ENCODE measurements around the gene DIPK1B. TPM values are rescaled to one million over a fixed set of nuclear protein-coding genes. Genes with fewer than 3 reads are reported as not detected.

Gene DIPK1B
- polyA plus RNA-seq, 1 of the 3 experiments (the other 2 are of a cell fraction) = 24.5 TPM

- ChIA-PET POLR2A (no interaction called here), CTCF (interaction anchor here (0.8 to 3.6 kb wide), 14 partner anchors 9 to 181 kb away, joined by 3 to 19 read pairs (median 4); no protein-coding TSS in a partner anchor)
- Histone ChIP-seq H3K4me3 (ENCODE audit: low read depth in 2 of 2, low read length in 1 of 2) (peak overlapping the region; percentile 39 to 56), H3K9me3 (no peaks in the 10 kb centered on the region), H3K27me3 (ENCODE audit: insufficient read depth) (no peaks in the 10 kb centered on the region), H2AFZ (ENCODE audit: low read depth) (no peak overlapping the region), H3K9me2 (no peaks in the 10 kb centered on the region), H3K79me2 (ENCODE audit: insufficient read depth) (no peaks in the 10 kb centered on the region), H3K27ac (ENCODE audit: low read depth in 2 of 2, low read length in 1 of 2) (no peak overlapping the region; a peak in 1 of 4 replicates), H3K36me3 (replicated peaks in 1 of 2; ENCODE audit: control insufficient read depth in 1 of 2, insufficient read depth in 2 of 2, low read length in 1 of 2) (no peaks in the 10 kb centered on the region), H3K4me1 (ENCODE audit: control insufficient read depth in 1 of 2, insufficient read depth in 2 of 2, low read depth in 1 of 2, low read length in 1 of 2) (peaks cover 0 to 24% of the 10 kb centered on the region in 2 experiments; a peak in 1 of 4 replicates), H3F3A (replicated peaks; ENCODE audit: insufficient read depth) (no peaks in the 10 kb centered on the region), H3K4me2 (peak overlapping the region; percentile 66), H3K9ac (no peak overlapping the region), H4K20me1 (ENCODE audit: insufficient read depth) (no peaks in the 10 kb centered on the region)
- no peak for DNase-seq
- TF ChIP-seq, protein P1, sequence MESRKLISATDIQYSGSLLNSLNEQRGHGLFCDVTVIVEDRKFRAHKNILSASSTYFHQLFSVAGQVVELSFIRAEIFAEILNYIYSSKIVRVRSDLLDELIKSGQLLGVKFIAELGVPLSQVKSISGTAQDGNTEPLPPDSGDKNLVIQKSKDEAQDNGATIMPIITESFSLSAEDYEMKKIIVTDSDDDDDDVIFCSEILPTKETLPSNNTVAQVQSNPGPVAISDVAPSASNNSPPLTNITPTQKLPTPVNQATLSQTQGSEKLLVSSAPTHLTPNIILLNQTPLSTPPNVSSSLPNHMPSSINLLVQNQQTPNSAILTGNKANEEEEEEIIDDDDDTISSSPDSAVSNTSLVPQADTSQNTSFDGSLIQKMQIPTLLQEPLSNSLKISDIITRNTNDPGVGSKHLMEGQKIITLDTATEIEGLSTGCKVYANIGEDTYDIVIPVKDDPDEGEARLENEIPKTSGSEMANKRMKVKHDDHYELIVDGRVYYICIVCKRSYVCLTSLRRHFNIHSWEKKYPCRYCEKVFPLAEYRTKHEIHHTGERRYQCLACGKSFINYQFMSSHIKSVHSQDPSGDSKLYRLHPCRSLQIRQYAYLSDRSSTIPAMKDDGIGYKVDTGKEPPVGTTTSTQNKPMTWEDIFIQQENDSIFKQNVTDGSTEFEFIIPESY (IDR thresholded peaks at IDR 0.05; ENCODE audit: borderline replicate concordance, low read depth) = no peak
- TF ChIP-seq SIN3A (IDR thresholded peaks at IDR 0.05; ENCODE audit: borderline replicate concordance, low read depth, low read length) (no peak), GATA2 (CRISPR knock-in tag; IDR thresholded peaks at IDR 0.05) (no peak), RAD21 (IDR thresholded peaks at IDR 0.05; ENCODE audit: low read length) (no peak), RCOR1 (IDR thresholded peaks at IDR 0.05; ENCODE audit: low read length) (no peak), NRF1 (IDR thresholded peaks at IDR 0.05; ENCODE audit: low read depth, low read length) (no peak), TAF1 (IDR thresholded peaks at IDR 0.05; ENCODE audit: borderline replicate concordance, low read depth, low read length) (no peak), NFIC (IDR thresholded peaks at IDR 0.05; ENCODE audit: borderline replicate concordance) (no peak), CHD2 (IDR thresholded peaks at IDR 0.05; ENCODE audit: low read length, partially characterized antibody) (no peak), TEAD4 (IDR thresholded peaks at IDR 0.05; ENCODE audit: borderline replicate concordance, insufficient read depth) (no peak), GABPA (IDR thresholded peaks at IDR 0.05; ENCODE audit: low read depth) (no peak), RXRA (IDR thresholded peaks at IDR 0.05; ENCODE audit: borderline replicate concordance, low read depth) (no peak), IRF3 (IDR thresholded peaks at IDR 0.05; ENCODE audit: low read depth, low read length) (no peak), POLR2AphosphoS5 (IDR thresholded peaks at IDR 0.05; ENCODE audit: low read depth, low read length) (no peak)
- TF ChIP-seq, protein P2, sequence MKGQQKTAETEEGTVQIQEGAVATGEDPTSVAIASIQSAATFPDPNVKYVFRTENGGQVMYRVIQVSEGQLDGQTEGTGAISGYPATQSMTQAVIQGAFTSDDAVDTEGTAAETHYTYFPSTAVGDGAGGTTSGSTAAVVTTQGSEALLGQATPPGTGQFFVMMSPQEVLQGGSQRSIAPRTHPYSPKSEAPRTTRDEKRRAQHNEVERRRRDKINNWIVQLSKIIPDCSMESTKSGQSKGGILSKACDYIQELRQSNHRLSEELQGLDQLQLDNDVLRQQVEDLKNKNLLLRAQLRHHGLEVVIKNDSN (IDR thresholded peaks at IDR 0.05; ENCODE audit: borderline replicate concordance, low read depth) = no peak
- TF ChIP-seq, protein P3, sequence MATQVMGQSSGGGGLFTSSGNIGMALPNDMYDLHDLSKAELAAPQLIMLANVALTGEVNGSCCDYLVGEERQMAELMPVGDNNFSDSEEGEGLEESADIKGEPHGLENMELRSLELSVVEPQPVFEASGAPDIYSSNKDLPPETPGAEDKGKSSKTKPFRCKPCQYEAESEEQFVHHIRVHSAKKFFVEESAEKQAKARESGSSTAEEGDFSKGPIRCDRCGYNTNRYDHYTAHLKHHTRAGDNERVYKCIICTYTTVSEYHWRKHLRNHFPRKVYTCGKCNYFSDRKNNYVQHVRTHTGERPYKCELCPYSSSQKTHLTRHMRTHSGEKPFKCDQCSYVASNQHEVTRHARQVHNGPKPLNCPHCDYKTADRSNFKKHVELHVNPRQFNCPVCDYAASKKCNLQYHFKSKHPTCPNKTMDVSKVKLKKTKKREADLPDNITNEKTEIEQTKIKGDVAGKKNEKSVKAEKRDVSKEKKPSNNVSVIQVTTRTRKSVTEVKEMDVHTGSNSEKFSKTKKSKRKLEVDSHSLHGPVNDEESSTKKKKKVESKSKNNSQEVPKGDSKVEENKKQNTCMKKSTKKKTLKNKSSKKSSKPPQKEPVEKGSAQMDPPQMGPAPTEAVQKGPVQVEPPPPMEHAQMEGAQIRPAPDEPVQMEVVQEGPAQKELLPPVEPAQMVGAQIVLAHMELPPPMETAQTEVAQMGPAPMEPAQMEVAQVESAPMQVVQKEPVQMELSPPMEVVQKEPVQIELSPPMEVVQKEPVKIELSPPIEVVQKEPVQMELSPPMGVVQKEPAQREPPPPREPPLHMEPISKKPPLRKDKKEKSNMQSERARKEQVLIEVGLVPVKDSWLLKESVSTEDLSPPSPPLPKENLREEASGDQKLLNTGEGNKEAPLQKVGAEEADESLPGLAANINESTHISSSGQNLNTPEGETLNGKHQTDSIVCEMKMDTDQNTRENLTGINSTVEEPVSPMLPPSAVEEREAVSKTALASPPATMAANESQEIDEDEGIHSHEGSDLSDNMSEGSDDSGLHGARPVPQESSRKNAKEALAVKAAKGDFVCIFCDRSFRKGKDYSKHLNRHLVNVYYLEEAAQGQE (IDR thresholded peaks at IDR 0.05; ENCODE audit: low read depth, low read length) = no peak
- TF ChIP-seq, protein P4, sequence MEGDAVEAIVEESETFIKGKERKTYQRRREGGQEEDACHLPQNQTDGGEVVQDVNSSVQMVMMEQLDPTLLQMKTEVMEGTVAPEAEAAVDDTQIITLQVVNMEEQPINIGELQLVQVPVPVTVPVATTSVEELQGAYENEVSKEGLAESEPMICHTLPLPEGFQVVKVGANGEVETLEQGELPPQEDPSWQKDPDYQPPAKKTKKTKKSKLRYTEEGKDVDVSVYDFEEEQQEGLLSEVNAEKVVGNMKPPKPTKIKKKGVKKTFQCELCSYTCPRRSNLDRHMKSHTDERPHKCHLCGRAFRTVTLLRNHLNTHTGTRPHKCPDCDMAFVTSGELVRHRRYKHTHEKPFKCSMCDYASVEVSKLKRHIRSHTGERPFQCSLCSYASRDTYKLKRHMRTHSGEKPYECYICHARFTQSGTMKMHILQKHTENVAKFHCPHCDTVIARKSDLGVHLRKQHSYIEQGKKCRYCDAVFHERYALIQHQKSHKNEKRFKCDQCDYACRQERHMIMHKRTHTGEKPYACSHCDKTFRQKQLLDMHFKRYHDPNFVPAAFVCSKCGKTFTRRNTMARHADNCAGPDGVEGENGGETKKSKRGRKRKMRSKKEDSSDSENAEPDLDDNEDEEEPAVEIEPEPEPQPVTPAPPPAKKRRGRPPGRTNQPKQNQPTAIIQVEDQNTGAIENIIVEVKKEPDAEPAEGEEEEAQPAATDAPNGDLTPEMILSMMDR (IDR thresholded peaks at IDR 0.05) = no peak
- 78% methylated on average over 10 of the region's 35 CpGs for WGBS (ENCODE audit: low lambda C conversion rate)
Measured at GRCh38 chr9:136666372-136667213, 45.8 kb upstream of the DIPK1B start.

All from SK-N-SH (cell line).